GM23338 (cell line): ENCODE results near the gene LTB4R.

Experiments used
- CREB1 ChIP-seq: fragments of 250-450 bp; sonication (Bioruptor Pico); IDR thresholded peaks from 2 replicates; pipeline ENCODE4 v1.5.0; 2020; ENCODE audit warnings: low read depth, mild to moderate bottlenecking, moderate library complexity
- CTCF ChIP-seq, 2 experiments: fragments of 200-600 bp in 1 of 2; sonication (generic) in 1 of 2; conservative IDR thresholded peaks; 2 replicates each; pipeline versions ENCODE4 v1.5.1 to v1.6.1; 2016 to 2017; ENCODE audit warnings: antibody characterized with exemption in 2 of 2, low read depth in 2 of 2, mild to moderate bottlenecking in 2 of 2, moderate library complexity in 1 of 2
- ETS1 ChIP-seq: IDR thresholded peaks from 2 replicates; pipeline ENCODE4 v1.6.1; 2016; ENCODE audit warnings: antibody characterized with exemption
- EZH2 ChIP-seq: fragments of 200-600 bp; sonication (generic); IDR thresholded peaks from one replicate; pipeline ENCODE4 v1.8.0; 2017; ENCODE audit warnings: antibody characterized with exemption, mild to moderate bottlenecking, low read depth; ENCODE audit not compliant: unreplicated experiment
- EZH2phosphoT487 ChIP-seq: fragments of 200-600 bp; sonication (generic); IDR thresholded peaks from one replicate; pipeline ENCODE4 v1.8.1; 2018; ENCODE audit warnings: antibody characterized with exemption; ENCODE audit not compliant: unreplicated experiment
- JUNB ChIP-seq: IDR thresholded peaks from one replicate; pipeline ENCODE4 v1.6.1; 2016; ENCODE audit warnings: antibody characterized with exemption; ENCODE audit not compliant: unreplicated experiment
- NANOG ChIP-seq: IDR thresholded peaks from 2 replicates; pipeline ENCODE4 v1.6.1; 2016; ENCODE audit warnings: antibody characterized with exemption, borderline replicate concordance
- POLR2AphosphoS5 ChIP-seq: IDR thresholded peaks from 2 replicates; pipeline ENCODE4 v1.6.1; 2016; ENCODE audit warnings: antibody characterized with exemption, low read depth
- REST ChIP-seq: IDR thresholded peaks from one replicate; pipeline ENCODE4 v1.6.1; 2018; ENCODE audit warnings: antibody characterized with exemption; ENCODE audit not compliant: unreplicated experiment
- STAT1 ChIP-seq: IDR thresholded peaks from one replicate; pipeline ENCODE4 v1.6.1; 2016; ENCODE audit warnings: antibody characterized with exemption; ENCODE audit not compliant: unreplicated experiment
- ZNF114 ChIP-seq: fragments of 250-450 bp; sonication (Bioruptor Pico); IDR thresholded peaks from 2 replicates; pipeline ENCODE4 v1.5.0; 2020; ENCODE audit warnings: mild to moderate bottlenecking, moderate library complexity
- ZNF331 ChIP-seq: fragments of 250-450 bp; sonication (Bioruptor Pico); IDR thresholded peaks from 2 replicates; pipeline ENCODE4 v1.5.0; 2020; ENCODE audit warnings: low read depth, mild to moderate bottlenecking, moderate library complexity
- TF ChIP-seq, protein P1 (sequence below): fragments of 250-450 bp; sonication (Bioruptor Pico); IDR thresholded peaks from 2 replicates; pipeline ENCODE4 v1.5.0; 2020; ENCODE audit warnings: mild to moderate bottlenecking, moderate library complexity

DNA sequence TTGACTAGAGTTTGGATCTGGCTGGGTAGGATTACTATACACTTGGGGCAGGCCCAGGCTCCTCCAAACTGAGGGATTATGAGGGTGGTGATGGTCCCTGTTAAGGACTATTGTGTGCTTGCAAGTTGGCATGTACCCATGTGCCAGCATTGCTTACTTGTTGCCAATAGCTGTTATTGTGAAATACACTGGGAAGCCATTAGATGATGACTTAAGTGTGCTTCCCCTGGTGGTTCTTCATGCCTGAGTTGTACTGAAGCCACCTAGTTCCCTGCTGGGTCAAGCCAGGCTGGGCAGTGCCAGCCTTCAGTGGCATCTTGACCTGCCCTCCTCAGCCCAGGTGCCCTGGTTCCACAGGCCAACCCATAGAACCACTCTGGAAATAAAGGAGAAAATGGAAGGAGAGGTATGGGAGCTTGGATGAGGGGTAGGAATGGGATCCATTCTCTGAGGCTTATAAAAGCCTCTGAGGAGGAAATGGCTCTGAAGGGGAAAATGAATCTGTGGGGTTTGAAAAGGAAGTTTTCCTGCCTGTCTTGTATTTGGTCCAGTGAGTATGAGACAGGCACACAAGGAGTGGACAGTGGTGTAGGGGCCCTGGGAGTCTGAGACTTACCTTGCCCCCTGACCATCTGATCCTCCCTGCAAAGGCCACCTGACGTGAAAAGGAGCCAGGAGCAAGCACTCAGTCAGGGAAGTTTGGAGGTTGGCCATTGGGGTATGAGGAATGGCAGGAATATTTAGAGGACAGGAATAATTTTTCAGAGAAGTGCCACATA, 724 bp downstream of the LTB4R start:
- TF ChIP-seq CTCF (conservative IDR thresholded peaks at IDR 0.05; ENCODE audit: low read depth in 2 of 2) (no peak), EZH2phosphoT487 (no peak), JUNB (no peak), POLR2AphosphoS5 (no peak), EZH2 (no peak), REST (no peak), CREB1 (CRISPR knock-in tag) (no peak), ZNF331 (CRISPR knock-in tag) (no peak), NANOG (no peak), STAT1 (no peak), ETS1 (no peak), ZNF114 (CRISPR knock-in tag) (no peak)
- TF ChIP-seq, protein P1, sequence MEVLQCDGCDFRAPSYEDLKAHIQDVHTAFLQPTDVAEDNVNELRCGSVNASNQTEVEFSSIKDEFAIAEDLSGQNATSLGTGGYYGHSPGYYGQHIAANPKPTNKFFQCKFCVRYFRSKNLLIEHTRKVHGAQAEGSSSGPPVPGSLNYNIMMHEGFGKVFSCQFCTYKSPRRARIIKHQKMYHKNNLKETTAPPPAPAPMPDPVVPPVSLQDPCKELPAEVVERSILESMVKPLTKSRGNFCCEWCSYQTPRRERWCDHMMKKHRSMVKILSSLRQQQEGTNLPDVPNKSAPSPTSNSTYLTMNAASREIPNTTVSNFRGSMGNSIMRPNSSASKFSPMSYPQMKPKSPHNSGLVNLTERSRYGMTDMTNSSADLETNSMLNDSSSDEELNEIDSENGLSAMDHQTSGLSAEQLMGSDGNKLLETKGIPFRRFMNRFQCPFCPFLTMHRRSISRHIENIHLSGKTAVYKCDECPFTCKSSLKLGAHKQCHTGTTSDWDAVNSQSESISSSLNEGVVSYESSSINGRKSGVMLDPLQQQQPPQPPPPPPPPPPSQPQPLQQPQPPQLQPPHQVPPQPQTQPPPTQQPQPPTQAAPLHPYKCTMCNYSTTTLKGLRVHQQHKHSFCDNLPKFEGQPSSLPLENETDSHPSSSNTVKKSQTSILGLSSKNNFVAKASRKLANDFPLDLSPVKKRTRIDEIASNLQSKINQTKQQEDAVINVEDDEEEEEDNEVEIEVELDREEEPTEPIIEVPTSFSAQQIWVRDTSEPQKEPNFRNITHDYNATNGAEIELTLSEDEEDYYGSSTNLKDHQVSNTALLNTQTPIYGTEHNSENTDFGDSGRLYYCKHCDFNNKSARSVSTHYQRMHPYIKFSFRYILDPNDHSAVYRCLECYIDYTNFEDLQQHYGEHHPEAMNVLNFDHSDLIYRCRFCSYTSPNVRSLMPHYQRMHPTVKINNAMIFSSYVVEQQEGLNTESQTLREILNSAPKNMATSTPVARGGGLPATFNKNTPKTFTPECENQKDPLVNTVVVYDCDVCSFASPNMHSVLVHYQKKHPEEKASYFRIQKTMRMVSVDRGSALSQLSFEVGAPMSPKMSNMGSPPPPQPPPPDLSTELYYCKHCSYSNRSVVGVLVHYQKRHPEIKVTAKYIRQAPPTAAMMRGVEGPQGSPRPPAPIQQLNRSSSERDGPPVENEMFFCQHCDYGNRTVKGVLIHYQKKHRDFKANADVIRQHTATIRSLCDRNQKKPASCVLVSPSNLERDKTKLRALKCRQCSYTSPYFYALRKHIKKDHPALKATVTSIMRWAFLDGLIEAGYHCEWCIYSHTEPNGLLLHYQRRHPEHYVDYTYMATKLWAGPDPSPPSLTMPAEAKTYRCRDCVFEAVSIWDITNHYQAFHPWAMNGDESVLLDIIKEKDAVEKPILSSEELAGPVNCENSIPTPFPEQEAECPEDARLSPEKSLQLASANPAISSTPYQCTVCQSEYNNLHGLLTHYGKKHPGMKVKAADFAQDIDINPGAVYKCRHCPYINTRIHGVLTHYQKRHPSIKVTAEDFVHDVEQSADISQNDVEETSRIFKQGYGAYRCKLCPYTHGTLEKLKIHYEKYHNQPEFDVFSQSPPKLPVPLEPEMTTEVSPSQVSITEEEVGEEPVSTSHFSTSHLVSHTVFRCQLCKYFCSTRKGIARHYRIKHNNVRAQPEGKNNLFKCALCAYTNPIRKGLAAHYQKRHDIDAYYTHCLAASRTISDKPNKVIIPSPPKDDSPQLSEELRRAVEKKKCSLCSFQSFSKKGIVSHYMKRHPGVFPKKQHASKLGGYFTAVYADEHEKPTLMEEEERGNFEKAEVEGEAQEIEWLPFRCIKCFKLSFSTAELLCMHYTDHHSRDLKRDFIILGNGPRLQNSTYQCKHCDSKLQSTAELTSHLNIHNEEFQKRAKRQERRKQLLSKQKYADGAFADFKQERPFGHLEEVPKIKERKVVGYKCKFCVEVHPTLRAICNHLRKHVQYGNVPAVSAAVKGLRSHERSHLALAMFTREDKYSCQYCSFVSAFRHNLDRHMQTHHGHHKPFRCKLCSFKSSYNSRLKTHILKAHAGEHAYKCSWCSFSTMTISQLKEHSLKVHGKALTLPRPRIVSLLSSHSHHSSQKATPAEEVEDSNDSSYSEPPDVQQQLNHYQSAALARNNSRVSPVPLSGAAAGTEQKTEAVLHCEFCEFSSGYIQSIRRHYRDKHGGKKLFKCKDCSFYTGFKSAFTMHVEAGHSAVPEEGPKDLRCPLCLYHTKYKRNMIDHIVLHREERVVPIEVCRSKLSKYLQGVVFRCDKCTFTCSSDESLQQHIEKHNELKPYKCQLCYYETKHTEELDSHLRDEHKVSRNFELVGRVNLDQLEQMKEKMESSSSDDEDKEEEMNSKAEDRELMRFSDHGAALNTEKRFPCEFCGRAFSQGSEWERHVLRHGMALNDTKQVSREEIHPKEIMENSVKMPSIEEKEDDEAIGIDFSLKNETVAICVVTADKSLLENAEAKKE (CRISPR knock-in tag), result no peak
